GM19455 (cell line): ENCODE data around the gene BANF2.
"Not testable (repeated sequence)": the region's sequence is repeated elsewhere in the genome, so short reads cannot be mapped to it uniquely, and the experiment has no call there.

ENCODE experiments used
- ATAC-seq: cut with Tn5 transposase; IDR thresholded peaks from one replicate; pipeline ENCODE4 v1.9.1; 2021; ENCODE audit not compliant: unreplicated experiment

BANF2 gene

GRCh38 chr20:17761604-17762003 lies 61.8 kb downstream of the BANF2 start:
- ATAC-seq: no peak

- no peak for ATAC-seq
Measured at GRCh38 chr20:17762243-17762872, 62.6 kb downstream of the BANF2 start.

GRCh38 chr20:17762873-17763557 lies 63.2 kb downstream of the BANF2 start:
- ATAC-seq: no peak

DNA sequence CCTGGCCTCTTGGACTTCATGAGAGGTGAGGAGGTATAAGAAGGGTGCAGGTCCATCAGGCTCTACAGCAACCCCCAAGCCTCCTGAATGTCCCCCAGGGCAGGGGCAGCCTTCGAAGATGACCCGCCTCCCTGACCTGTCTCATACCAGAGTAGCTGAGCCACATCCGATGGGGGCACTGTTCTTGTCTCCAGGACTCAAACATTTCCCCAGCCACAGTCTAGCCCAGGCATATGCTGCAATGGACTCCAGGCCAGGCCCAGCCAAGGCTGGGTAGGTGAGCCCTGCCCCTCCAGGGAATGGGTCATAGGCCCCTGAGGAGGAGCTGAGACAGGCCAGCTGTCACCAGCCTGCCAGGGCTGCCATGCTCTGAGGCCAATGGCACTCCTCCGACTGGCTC lies 65.3 kb downstream of the BANF2 start:
- no peak for ATAC-seq

DNA sequence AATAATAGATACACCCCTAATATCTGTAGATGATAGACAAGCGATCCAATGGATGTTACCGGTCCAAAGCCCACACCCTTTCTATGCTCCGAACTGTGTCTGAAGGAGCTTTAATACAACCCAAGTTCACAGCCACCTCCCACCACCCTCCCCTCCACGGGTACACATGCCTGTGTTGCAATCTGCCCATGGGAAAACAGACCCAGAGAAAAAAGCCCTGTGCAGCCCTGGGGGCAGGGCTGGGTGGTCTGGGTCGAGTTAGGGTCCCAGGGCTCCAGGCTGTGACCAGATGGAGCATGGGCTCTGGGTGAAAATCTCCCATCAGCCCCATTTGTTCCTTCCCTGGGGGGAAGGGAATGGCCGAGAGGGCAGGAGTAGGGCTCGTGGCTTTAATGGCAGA lies 65.8 kb downstream of the BANF2 start:
- no peak for ATAC-seq

DNA sequence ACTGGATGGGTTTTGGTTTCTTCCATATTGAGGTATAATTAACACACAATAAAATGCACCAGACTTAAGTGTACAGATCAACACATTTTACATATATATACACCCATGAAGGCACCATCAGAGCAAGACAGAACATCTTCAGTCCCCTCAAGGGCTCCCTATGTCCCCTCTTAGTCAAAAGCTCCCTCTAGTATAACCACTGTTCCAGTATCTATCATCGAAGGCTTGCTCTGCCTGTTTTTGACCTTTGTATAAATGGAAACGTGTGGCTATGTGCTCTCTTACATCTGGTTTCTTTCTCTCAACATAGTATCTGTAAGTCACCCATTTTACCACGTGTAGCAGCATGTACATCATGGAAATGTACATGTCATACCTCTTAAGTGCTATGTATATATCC lies 66.5 kb downstream of the BANF2 start:
- no peak for ATAC-seq

GRCh38 chr20:17767624-17768023 lies 67.9 kb downstream of the BANF2 start:
- no peak for ATAC-seq

DNA sequence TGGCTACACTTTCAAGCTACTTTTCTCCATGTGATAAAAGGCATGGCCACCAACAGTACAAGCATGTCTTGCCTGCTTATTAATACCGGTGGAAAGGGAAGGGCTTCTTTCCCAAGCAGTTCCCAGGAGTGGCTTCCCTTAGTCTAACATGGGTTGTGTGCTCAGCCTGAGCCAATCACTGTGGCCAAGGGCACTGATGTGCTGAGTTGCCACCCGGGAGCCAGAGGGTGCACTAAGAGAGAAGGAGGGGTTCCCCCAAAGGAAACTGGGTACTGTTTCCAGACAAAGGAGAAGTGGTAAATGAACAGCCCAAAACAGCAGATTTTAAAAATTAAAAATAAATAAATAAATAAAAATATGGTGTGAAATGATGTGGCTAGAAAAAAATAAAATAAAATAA lies 68.5 kb downstream of the BANF2 start:
- no peak for ATAC-seq

DNA sequence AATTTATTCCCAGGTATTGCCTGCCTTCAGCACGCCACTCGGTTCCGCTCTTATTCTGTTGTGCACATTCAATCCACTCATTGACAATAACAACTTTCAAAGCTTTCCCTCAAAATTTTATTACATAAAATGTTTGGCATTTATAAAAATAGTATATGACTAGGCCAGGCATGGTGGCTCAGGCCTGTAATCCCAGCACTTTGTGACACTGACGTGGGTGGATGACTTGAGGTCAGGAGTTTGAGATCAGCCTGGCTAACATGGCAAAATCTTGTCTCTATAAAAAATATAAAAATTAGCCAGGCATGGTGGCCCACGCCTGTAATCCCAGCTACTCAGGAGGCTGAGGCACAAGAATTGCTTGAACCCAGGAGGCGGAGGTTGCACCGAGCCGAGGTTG lies 70.0 kb downstream of the BANF2 start:
- ATAC-seq: not testable (repeated sequence)

GRCh38 chr20:17771206-17772004 lies 71.6 kb downstream of the BANF2 start:
- ATAC-seq: no peak

DNA sequence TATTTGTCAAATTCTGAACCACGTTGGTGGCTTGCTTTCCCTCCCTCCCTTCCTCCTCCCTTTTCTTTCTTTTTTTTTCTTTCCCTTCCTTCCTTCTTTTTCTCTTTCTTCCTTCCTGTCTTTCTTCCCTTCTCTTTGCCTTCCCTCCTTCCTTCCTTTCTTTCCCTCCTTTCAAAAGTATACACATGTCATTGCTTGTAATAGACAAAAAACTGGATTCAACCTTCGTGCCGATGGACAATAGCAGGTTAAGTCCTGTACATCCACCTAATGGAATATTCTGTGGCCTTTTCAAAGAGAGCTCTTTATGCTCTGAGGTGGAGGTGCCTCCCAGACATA lies 72.2 kb downstream of the BANF2 start:
- no peak for ATAC-seq

DNA sequence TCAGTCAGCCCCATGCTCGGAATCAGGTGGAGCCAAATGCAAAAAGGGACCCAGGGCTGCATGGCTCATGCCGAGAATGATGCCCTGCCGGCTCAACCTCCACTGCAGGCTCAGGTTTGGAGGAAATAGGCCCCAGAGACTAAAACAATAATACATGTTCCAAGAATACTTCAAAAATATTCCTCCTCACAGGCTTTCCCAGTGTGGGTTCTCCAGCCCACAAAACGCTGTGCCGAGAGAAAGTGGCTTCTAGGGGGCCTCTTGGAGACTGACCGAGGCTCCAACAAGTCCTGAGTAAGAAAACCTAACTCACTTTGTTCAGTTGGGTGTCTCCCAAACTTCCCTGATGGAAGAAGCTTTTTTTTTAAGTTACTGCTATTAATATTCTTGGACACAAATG lies 73.9 kb downstream of the BANF2 start:
- no peak for ATAC-seq

DNA sequence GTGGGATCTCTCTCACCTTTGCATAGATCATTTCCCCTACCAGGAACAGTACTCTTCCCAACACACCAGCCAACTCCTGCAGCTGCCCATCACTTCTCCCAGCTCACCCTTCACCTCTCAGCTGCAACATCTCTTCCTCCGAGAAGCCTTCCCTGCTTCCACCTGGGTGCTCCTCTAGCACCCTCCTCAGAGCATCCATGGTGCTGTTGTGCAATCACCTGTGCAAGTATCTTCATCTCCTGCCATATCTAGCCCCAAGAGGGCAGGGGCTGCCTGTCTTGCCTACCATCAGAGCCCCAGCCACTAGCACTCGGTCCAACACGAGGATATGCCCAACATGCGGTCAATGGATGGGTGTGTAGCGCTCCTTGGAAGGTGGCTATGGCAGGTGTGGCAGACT lies 75.8 kb downstream of the BANF2 start:
- ATAC-seq: no peak

DNA sequence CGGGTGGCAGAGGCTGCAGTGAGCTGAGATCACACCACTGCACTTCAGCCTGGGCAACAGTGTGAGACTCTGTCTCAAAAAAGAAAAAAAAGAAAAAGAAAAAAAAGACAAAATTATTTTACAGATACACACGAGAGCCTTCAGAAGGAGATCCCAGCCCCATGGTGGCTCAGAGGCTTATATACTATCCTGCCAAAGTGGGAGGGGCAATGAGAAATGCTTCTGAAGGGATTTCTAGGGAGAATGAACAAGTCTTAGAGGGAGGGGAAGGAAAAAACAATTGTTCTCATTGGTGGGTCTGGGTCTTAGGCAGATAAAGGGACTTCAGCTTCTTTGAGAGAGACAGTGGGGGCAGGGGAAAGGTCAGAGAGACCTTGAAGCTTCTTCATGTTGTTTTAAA lies 76.8 kb downstream of the BANF2 start:
- no peak for ATAC-seq

- ATAC-seq: not testable (repeated sequence)
Measured at GRCh38 chr20:17779011-17779410, 79.2 kb downstream of the BANF2 start.

DNA sequence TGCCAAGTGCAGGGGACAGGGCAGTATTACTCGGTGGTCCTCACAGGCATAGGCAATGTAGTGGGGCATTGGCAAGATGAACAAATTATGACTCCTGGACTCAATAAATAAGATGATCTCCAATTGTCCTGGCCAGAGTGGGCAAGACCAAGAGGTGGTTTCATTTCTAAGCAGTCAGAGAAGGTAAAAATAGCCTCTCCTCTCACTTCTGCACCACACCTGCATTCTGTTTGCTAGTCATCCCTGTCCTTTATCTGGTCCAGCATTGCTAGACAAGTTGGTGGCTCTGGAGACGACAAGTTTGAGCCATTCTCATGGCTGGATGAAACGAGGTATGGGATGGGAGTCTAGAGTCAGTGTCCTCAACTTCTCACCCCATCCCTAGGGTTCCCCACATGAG lies 83.0 kb downstream of the BANF2 start:
- ATAC-seq: peak; percentile 85

- no peak for ATAC-seq
Measured at GRCh38 chr20:17783671-17784070, 83.9 kb downstream of the BANF2 start.

GRCh38 chr20:17785007-17785406 lies 85.2 kb downstream of the BANF2 start:
- ATAC-seq: no peak
